ENCODE results near the gene RPN1.

GRCh38 chr3:128592864-128593263 lies 57.8 kb downstream of the RPN1 start:
- TF ChIP-seq CTCF (IDR thresholded peaks at IDR 0.05 in 4 of 5, conservative IDR thresholded peaks at IDR 0.05 in 1 of 5), result no peak
- no peak for TF ChIP-seq POLR2A (IDR thresholded peaks at IDR 0.05)

Measured in gastrocnemius medialis (tissue), 4 donors.